Amygdala (tissue), 56 donors: Measurements from ENCODE around the gene GLB1L3.
"Not testable (repeated sequence)": the region's sequence is repeated elsewhere in the genome, so short reads cannot be mapped to it uniquely, and the experiment has no call there.

Experiments used
- DNase-seq, 56 donors: peaks; one replicate each; lab custom pipeline; 2025; lab: John Stamatoyannopoulos, UW

The GLB1L3 gene

DNA sequence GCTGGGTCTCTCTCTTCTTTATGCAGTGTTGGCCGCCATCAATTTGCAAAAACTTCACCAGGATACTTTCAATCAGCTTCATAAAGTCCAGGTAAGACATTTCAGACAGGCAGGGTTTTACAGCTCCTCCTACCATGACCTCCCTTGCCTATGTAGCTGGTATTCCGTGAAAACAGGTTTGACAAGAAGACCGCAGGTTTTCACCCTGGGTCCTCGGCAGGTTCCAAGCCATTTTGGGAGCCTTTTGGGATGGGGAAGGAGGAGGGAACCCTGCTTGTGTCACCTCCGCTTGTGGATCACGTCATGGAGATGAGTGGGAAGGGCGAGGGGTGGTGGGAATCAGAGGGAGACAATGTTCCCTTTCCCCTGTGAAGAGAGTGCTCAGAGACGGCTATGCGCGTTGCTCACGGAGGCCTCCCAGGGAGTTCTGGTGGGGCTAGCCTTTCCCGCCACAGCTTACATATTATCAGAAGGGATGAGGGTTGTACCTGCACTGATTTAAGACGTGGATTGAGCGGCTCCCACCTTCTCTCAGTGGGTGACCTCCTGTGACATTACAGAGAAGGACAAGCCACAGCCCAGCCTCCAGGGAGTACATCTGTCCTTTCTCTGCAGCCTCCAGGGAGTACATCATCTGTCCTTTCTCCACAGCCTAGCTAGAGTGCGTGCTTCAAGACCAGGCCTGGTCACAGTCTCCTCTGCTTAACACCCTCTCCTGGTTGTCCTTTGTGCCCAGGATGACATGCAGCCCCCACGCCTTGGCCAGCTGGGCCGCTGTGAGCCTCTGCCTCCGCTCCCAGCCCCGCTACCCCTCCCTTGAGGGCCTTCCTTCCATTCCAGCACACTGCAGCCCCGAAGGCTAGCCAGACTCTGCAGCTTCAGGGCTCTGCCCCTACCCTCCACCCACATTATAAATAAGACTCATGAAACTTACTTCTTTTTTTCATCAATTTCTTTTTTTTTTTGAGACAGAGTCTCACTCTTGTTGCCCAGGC, 17.2 kb downstream of the GLB1L3 start:
- DNase-seq = no peak

DNA sequence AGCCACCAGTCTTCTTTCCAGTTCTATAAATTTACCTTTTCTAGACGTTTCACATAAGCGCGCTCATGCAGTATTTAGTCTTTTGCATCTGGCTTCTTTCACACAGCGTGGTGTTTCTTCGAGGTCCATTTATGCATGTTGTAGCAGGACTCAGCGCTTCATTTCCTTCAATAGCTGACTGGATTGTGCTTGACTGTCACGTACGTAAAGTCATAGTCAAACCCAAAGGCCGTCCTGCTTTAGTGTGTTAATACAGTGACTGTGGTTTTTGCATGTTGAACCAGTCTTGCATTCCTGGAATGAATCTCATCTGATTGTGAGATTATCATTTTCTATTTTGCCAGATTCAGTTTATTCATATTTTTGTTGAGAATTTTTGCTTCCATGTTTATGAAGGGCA, 18.5 kb downstream of the GLB1L3 start:
- no peak for DNase-seq

DNA sequence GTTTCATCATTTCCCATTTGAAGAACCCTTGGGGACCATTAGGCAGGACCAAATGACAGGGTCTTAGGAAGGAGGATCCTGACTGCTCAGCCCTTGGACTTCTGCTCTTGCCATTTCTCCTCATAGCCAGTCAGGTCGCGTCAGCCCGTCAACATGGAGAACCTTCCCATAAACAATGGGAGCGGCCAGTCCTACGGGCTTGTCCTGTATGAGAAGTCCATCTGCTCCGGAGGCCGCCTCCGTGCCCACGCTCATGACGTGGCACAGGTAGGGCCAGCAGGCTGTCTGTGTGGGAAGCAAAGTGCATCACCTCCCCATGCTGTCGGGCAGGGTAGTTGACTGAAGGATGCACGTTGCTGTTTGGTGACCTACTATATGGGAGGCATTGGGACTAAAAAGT, 36.0 kb downstream of the GLB1L3 start:
- no peak for DNase-seq

DNA sequence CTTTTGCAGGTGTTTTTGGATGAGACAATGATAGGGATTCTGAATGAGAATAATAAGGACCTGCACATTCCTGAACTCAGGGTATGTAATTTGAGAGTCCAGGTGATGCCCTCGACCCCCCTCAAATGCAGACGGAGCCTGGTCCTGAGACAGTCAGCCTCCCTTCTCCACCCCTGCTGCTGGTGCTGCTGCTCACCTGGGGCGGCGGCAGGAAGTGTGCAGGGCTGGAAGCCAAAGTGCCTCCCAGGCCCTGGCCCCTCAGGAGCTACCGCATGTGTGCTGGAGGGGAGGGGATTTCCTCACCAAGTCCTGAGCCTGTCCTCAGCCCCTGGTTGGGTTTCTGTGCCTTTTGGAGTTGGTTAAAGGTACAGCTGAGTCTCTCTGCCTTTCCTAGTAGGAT, 36.6 kb downstream of the GLB1L3 start:
- DNase-seq = no peak

DNA sequence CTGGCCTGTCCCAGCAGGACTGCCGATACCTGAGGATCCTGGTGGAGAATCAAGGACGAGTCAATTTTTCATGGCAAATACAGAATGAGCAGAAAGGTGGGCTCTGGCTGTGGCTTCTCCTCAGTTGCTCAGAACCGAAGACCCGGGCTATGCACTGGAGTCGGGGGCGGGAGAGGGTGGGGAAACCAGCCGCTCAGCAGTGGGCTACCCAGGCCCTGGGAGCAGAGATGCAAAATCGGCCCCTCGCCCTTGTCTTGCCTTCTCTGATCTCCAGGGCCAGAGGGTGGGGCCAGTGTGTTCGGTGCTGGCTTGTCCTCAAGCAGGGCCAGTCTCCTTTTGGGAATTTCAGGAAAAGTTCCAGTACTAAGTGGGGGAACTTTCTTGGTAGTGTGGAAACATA, 37.2 kb downstream of the GLB1L3 start:
- DNase-seq = no peak

DNA sequence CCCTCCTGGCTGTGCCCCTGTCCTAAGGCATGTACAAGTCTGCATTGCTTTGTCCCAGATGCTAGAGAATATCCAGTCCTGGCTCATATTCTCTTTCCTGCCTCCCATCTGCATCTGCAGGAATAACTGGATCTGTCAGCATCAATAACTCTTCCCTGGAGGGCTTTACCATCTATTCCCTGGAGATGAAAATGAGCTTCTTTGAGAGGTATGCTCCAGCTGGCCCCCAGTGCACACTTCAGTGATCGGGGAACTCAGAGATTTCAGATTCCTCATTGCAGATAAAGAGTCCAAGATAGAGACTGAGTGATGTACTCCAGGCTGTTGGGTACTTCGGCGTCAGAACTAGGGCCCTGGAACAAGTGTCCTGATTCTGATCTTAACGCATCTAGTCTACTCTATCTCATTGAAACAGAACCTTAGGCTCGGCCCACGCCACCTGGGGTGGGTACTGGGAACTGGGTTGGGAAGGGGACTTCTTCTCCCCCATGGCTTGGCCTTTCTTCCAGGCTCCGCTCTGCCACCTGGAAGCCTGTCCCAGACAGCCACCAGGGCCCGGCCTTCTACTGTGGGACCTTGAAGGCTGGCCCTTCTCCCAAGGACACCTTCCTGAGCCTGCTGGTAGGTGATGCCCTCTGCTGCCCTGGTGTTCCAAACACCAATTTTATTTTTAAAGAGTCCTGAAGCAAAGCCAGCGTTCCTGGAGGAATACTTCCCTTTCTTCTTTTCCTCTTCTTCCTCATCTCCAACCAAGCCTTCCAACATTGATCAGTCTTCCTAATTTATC, 37.8 kb downstream of the GLB1L3 start:
- no peak for DNase-seq

DNA sequence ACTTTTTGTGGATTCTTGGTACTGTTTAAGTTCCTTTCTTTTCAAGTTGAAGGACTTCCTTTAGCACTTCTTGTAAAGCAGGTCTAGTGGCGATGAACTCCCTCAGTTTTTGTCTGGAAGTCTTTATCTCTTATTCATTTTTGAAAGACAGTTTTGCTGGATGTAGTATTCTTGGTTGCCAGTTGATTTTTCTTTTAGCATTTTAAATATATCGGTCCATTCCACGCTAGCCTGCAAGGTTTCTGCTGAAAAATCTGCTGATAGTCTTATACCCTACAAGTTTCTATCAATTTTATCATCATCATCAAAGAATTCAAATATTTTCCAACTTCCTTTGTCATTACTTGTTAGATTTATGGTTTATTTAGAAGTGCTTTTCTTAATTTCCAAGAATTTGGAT, 40.9 kb downstream of the GLB1L3 start:
- DNase-seq = no peak

DNA sequence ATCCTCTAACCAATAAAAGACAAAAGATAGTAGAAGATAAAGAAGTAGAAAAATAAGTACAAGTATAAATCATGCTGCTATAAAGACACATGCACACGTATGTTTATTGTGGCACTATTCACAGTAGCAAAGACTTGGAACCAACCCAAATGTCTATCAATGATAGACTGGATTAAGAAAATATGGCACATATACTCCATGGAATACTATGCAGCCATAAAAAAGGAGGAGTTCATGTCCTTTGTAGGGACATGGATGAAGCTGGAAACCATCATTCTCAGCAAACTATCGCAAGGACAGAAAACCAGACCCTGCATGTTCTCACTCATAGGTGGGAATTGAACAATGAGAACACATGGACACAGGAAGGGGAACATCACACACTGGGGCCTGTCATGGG, 45.2 kb downstream of the GLB1L3 start:
- not testable (repeated sequence) for DNase-seq

DNA sequence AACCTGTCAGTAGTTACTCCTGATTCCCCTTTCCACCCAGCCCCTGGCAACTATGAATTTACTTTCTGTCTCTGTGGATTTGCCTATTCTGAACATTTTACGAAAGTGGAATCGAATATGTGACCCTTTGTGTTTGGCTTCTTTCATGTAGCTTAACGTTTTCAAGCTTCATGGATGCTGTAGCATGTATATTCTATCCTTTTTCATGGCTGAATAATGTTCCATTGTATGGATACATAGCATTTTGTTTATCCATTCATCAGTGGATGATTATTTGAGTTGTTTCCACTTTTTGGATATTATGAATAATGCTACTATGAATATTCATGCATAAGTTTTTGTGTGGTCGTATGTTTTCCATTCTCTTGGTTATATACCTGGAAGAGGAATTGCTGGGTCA, 46.4 kb downstream of the GLB1L3 start:
- no peak for DNase-seq

DNA sequence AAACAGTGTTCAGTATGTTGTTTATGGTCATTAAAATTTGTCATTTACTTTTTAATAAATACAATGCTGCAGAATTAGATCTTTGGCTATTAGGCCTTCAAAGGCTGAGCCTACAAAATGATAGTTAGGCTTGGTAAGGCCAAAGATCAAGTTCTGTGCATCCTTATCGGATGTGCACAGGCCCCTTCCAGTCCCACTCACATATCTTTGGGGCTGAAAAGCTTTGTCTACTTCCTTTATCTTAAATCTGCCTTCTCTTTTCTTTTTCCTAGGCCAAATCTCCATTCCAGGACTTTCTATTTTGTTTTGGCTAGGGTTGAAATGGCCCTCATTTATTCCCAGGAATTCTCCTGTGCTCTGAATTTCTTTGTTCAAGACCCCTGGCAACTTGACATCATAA, 52.3 kb downstream of the GLB1L3 start:
- no peak for DNase-seq

DNA sequence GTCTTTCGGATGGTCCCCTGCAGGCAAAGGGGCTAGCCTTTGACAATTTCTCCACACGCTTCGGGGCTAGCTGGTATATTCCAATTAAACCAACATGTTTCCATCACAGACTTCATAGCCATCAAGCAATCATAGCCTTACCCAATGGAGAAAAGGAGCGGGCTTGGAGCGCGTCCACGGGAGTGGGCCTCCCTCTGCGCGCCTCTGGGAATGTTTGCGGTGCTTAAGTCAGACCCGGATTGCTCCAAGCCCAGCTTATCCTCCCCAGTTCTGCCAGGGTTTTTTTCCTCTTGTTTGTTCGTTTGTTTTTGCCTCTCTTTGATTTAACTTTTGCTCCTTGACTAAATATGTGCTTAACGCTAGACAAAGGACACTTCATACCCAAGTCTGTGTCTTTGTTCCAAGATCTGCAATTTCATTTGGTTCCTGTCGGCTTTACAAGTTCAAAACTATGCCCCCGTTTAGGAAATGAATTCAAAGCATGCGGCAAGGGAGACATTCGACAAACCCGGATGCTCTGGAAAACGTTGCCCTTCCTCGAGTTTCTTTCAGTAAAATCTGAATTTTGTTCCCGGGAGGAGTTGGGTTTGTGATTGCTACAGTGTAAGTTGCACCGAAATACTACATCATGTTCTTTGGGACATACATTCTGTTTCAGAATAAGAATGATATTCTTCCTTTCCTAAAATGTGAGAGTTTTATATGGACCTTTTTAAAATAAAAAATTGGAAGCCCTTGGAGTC, 54.6 kb downstream of the GLB1L3 start:
- DNase-seq = no peak

DNA sequence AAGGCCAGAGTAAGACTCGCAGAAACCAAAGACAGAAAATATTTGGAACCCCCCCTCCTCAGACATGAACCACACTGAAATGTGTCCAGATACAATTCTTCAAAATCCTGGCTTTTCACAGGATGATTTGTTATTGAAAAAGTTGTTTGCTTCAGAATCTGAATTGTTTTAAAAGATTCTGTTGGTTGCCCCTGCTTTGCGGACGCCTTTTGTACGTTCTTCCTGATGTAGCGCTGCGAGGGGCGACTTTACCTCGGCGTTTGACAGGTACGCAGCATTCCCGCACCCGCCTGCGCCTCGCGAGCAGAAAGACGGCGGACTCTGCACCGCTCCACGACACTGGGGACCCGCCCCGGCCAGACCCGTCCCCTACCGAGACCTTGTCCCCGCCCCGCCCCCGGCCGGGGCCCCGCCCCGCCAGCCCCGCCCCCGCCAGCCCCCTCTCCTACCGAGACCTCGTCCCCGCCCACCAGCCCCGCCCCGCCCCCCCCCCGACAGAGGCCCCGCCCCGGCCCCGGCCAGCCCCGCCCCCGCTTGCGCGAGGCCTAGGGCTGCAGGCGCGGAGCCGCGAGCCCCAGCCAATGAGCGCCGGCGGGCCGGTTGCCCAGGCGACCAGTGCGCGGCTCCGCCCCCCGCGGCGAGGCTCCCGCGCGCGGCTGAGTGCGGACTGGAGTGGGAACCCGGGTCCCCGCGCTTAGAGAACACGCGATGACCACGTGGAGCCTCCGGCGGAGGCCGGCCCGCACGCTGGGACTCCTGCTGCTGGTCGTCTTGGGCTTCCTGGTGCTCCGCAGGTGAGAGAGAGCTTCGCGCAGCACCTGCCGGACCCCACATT, 55.4 kb downstream of the GLB1L3 start, which contains the start of gene GLB1L2:
TSS of gene GLB1L2 (plus strand) at position 635 of the 835 bp plus-strand sequence. CDS start at position 709, 74 bp downstream.
- peak in 44 of 56 donors; percentile 11 to 82 (median 50) for DNase-seq

DNA sequence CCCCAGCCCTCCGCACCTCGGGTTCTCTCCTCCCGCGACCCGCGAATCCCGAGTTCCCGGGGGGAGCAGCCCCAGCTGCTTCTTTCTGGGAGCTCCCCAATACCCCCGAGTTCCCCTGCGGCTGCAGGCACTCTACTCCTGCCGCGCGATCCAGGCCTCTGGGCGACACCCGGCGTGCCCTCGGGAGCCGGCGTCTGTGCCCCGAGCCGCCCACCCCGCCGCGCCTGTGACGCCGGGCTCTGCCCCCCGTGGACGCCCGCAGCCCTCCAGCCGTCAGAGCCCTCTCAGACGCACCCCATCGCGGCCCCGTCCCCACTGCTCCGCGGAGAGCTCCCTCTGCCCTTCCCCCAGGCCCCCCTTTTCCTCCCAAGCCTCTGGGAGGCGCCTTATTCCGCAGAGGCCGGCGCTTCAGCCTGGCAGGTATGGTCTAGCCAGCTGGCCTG, 56.0 kb downstream of the GLB1L3 start:
- DNase-seq = no peak

DNA sequence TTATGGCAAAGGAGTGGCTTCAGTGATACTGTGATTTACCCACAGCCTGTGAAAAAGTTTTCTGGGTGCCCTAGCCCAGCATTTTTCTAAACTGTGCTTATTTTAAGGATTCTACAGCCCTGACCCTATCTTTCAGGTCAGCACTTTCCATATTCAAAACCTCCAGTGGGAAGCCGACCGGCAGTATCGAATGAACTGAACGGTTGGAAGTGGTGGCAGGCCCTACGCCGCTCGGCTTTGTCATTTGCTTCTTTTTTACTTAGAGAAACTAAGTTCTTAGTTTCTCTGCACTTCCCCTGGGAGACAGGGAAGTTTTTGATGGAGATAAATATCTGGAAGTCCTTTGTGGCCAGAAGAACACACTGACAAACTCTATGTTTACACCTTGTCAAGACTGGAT, 56.6 kb downstream of the GLB1L3 start:
- no peak for DNase-seq

DNA sequence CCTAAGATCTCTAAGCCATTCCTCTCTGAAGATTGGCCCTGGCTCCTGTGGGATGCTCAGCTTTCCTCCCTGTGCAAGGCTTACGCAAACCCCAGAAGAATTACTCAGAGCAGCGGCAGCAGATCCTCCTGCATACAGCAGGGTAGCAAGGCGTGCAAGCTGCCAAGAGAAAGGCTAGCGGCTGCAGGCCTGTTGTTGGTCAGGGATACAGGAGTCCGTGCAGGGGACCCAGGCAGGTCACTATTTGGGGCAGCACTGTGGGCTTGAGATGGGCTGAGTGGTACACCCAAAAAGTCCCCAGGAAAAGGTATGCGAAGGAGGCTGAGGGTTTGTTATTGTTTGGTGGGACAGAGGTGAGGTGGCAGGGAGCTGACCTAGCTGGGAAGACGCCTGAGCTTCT, 57.1 kb downstream of the GLB1L3 start:
- no peak for DNase-seq

DNA sequence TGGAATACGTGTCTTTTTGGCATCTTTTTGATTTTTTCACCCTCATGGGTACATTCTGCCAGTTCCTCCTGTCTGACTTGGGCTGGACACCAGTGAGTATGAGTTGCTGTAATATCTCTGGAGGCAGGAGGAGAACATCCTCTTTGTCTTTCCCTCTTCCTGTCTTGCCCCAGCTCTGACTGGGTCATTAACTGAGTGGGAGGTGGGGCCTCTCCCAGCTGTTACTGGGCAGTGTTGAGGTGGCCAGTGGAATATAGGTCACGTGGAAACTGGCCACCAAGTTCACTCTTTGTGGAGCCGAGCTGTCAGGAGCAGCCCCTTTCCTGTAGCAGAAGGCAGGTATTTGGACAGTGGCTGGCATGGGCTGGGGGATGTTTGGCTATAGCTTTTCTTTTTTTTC, 57.8 kb downstream of the GLB1L3 start:
- DNase-seq = no peak

DNA sequence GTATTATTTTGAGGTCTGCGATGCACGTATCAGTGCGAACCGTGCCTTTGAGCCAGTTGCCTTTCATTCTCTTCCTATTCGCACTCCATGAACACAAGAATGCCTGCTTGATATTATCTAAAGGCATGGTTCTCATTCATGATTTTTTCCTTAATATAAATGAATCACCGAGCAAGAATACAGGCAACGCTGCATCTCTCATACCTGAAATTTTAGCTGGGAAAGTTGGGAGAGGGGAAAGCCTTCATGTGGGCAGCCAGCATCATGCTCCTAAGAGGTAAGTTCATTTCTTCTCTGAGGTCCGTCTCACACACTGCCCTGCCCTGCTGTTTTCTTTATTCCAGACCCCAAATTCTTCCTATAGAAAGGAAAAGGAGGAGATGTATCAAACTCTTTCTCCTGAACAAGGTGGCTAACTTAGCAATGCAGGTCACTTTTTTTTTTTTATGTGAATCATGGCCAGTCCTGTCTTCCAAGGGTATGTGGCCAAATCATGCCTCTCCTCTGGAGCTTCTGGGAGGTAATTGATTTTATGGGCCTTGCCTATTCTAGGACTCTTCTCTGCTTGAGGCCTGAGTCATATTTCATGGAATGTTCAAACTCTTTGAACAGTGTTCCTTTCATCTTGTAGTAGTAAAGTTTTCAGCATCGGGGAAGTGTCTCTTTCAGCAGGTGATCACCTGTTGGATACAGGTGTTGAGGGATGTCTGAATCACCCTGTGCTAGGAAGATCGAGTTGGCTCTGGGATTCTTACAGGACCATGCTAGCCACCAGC, 58.8 kb downstream of the GLB1L3 start:
- no peak for DNase-seq

DNA sequence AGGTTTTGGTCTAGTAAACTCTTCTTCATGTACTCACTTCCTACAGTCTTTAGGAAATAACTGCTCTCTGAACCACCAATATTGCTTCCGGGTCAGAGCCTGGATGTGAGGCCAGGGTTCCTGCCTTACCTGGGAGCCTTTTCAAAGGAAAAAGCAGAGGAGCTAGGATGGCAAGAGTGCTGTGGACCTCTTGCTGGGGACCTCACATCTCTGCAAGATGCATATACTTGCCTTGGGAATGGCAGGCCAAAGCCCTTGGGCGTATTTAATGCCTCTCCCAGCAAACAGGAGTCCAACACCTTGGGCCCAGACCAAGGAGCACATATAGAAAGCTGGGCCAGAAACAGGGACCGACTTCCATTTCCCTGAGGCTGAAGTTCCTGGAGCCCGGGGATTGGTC, 60.9 kb downstream of the GLB1L3 start:
- DNase-seq = no peak

DNA sequence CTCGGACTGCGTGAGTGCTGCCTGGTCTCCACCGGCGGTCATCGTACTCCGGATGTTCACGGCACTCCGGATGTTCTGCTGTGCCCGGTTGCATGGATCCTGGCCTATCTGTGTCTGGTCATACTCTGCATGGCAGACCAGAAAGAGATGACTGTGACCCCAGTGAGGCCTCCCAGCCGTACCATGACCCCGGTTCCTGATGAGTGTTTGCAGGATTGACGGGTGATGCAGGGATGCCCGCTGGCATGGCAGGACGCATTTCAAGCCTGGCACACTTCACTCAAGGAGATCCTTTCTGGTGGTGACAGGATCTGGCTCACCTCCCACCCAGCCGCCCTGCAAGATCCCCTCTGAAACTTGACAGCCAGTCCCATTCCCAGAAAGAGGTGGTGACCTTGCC, 61.9 kb downstream of the GLB1L3 start:
- no peak for DNase-seq
